Right lobe of liver (tissue), 6 donors: ENCODE data around the gene GATA2. TPM values are rescaled to one million over a fixed set of nuclear protein-coding genes. Genes with fewer than 3 reads are reported as not detected.

Experiments used
- ATAC-seq, 4 donors: fragments of 200-7000 bp; cut with Tn5 transposase; one replicate each; pipeline ENCODE4 v1.9.1; 2020; ENCODE audit warnings: mild to moderate bottlenecking in 4 of 4, moderate library complexity in 4 of 4
- DNase-seq, 3 donors: peaks; one replicate each; pipeline ENCODE4 v3.0.0-alpha.2; 2020
- H3K27ac ChIP-seq, 3 donors: fragments of 200-600 bp; one replicate each; pipeline ENCODE4 v1.8.0; 2022
- H3K27me3 ChIP-seq, 2 donors: fragments of 200-600 bp; one replicate each; pipeline ENCODE4 v1.8.0; 2022
- H3K36me3 ChIP-seq, 4 donors: fragments of 200-600 bp; sonication (generic) in 1 of 4; one replicate each; pipeline versions ENCODE4 v1.5.1 to v1.8.0; 2017 to 2022; ENCODE audit warnings: control low read depth in 1 of 4
- H3K4me1 ChIP-seq, 4 donors: fragments of 200-600 bp; sonication (generic) in 1 of 4; one replicate each; pipeline versions ENCODE4 v1.5.1 to v1.8.0; 2017 to 2022; ENCODE audit warnings: control low read depth in 1 of 4
- H3K4me3 ChIP-seq, 3 donors: fragments of 200-600 bp; one replicate each; pipeline ENCODE4 v1.8.0; 2022
- H3K9me3 ChIP-seq, 4 donors: fragments of 200-600 bp; sonication (generic) in 1 of 4; one replicate each; pipeline versions ENCODE4 v1.5.1 to v1.8.0; 2017 to 2022; ENCODE audit warnings: control low read depth in 1 of 4
- CTCF ChIP-seq, 4 donors: fragments of 200-600 bp in 3 of 4; fragments of 450-650 bp in 1 of 4; IDR thresholded peaks; one replicate each; pipeline versions ENCODE4 v1.5.1 to v1.8.0; 2016 to 2022; ENCODE audit warnings: antibody characterized with exemption in 4 of 4, mild to moderate bottlenecking in 2 of 4
- POLR2A ChIP-seq: fragments of 450-650 bp; IDR thresholded peaks from one replicate; pipeline ENCODE4 v1.6.1; 2017; ENCODE audit warnings: antibody characterized with exemption, mild to moderate bottlenecking
- WGBS: methylation state at CpG from one replicate; pipeline ENCODE4 v1.1.6; 2018; ENCODE audit warnings: low coverage, low lambda C conversion rate; ENCODE audit not compliant: insufficient coverage; ENCODE audit errors: missing lambda C conversion rate; 5-methylcytosine and 5-hydroxymethylcytosine counted together
- intact Hi-C, 2 donors: fragments of 100-400 bp; cut with DNase I; formaldehyde crosslinking; loops; one replicate each; pipeline versions ENCODE4 v1.11.2 to v1.14.1; 2022
- total RNA-seq, 6 experiments: library from RNA; depleted of rRNA in 2 of 6; stranded (reverse); fragments of >200 nt in 2 of 6; fragmentation: NEBNext Ultra II Directional in 3 of 6; extraction: Animal tissue kit (Norgen Biotek cat#: 25700) in 3 of 6; gene quantifications; one replicate each; pipeline versions ENCODE4 v1.1.0 to v1.2.4, GENCODE V29; 2016 to 2023
- donor health status: DM: no; HTN: yes; CAD: no.
- donor health status: DM: no; HTN: no; CAD: no.
- donor health status: DM: no; HTN: no; CAD: no.
- donor health status: DM: no; HTN: yes; CAD: no.
- donor health status: DM: no; HTN: yes; CAD: no.

GATA2 gene
- total RNA-seq, 6 experiments from 2014 or later = 0.60 to 1.3 (median 0.76) TPM

DNA sequence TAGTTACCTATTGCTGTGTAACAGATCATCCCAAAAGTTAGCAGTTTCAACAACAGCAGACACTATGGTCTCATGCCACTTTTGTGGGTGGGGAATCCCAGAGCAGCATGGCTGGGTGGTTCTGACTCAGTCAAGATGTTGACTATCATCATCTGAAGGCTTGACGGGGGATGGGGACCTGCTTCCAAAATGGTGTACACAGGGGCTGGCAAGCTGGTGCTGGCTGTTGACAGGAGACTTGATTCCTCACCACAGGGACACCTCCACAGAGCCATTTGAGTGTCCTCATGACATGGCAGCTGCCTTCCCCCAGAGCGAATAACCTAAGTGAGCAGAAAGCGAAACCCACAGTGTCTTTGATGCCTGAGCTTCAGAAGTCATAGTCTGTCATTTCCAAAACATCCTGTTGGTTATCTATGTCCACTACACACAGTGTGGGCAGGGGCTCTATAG is 45.4 kb downstream of the GATA2 start:
- H3K36me3 ChIP-seq = no peaks in the 10 kb centered on the region
- intact Hi-C loops = no loop called here
- TF ChIP-seq CTCF (IDR thresholded peaks at IDR 0.05) = no peak
- TF ChIP-seq POLR2A = no peak
- H3K27ac ChIP-seq = no peak overlapping the region
- no peaks in the 10 kb centered on the region for H3K9me3 ChIP-seq
- no peaks in the 10 kb centered on the region for H3K4me1 ChIP-seq
- H3K4me3 ChIP-seq = no peak overlapping the region
- no peak for DNase-seq
- H3K27me3 ChIP-seq = no peaks in the 10 kb centered on the region
- no peak for ATAC-seq
- WGBS = no CpG with 5 or more reads among the region's 3 CpGs

DNA sequence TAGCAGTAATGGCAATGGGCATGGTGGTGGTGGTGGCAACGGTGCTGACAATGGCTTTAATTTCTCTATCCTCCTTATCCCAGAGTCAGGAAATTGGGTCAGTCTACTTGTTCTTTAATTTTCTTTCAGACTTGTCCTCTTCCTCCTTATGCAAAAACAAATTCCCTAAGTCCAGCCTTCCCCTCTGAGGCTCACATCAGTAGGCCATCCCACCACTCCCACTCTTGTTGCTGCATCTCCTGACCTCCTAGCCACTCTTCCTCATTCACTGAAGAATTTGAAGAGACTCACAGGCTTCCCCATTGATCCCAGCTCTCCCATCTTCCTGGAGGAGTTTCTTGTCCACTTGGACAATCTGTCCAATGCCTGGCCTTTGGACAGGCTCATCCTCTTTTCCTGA is 46.2 kb downstream of the GATA2 start:
- Histone ChIP-seq H3K36me3 (no peaks in the 10 kb centered on the region), H3K9me3 (no peaks in the 10 kb centered on the region), H3K27ac (no peak overlapping the region), H3K27me3 (no peaks in the 10 kb centered on the region), H3K4me3 (no peak overlapping the region), H3K4me1 (no peaks in the 10 kb centered on the region)
- WGBS = 64% methylated on average over 1 of the region's 1 CpG
- DNase-seq = no peak
- intact Hi-C loops = no loop called here
- TF ChIP-seq CTCF (IDR thresholded peaks at IDR 0.05) = no peak
- no peak for TF ChIP-seq POLR2A
- no peak for ATAC-seq

DNA sequence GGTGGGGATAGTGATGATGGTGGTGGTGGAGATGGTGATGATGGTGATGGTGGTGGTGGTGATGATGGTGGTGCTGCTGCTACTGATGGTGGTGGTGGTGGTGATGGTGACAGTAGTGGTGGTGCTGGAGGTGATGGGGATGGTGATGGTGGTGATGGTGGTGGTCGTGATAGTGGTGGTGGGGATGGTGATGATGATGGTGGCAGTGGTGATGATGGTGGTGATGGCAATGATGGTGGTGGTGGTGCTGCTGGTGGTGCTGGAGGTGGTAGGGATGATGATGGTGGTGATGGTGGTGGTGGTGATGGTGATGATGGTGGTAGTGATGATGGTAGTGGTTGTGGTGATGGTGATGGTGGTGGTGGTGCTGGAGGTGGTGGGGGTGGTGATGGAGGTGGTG is 47.6 kb downstream of the GATA2 start:
- Histone ChIP-seq H3K36me3 (no peaks in the 10 kb centered on the region), H3K4me1 (no peaks in the 10 kb centered on the region), H3K27me3 (no peaks in the 10 kb centered on the region), H3K9me3 (no peaks in the 10 kb centered on the region), H3K4me3 (no peak overlapping the region), H3K27ac (no peak overlapping the region)
- DNase-seq = no peak
- ATAC-seq = no peak
- intact Hi-C loops = no loop called here
- TF ChIP-seq CTCF (IDR thresholded peaks at IDR 0.05) (no peak), POLR2A (no peak)
- 76% methylated on average over 1 of the region's 1 CpG for WGBS

GRCh38 chr3:128443771-128444170 is 49.2 kb downstream of the GATA2 start:
- Histone ChIP-seq H3K27ac (no peak overlapping the region), H3K9me3 (no peaks in the 10 kb centered on the region), H3K27me3 (no peaks in the 10 kb centered on the region), H3K36me3 (no peaks in the 10 kb centered on the region), H3K4me3 (no peak overlapping the region), H3K4me1 (no peaks in the 10 kb centered on the region)
- 30% methylated on average over 2 of the region's 3 CpGs for WGBS
- ATAC-seq = no peak
- intact Hi-C loops = no loop called here
- no peak for TF ChIP-seq POLR2A
- TF ChIP-seq CTCF (IDR thresholded peaks at IDR 0.05) = no peak
- no peak for DNase-seq

DNA sequence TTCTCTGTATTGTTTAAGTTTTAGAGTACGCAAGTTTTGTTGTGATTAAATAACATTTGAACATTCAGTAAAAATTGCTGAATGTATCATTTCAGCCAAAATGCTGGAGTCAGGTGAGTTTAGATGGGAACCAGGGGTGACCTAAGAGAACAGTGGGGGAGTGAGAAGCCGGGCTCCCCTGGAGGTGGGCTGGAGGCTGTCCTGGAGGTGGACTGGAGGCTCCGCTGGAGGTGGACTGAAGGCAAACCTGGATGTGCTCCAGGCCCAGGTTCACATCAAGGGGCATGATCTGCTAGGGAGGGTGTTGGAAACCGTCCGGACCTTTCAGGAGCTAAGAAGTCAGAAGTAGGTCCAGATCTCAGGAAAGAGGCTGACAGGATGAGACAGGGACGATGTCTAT is 50.1 kb downstream of the GATA2 start:
- H3K27me3 ChIP-seq = no peaks in the 10 kb centered on the region
- H3K27ac ChIP-seq = no peak overlapping the region
- DNase-seq (no peak), ATAC-seq (no peak)
- intact Hi-C loops = no loop called here
- H3K36me3 ChIP-seq = no peaks in the 10 kb centered on the region
- no peaks in the 10 kb centered on the region for H3K4me1 ChIP-seq
- WGBS = 72% methylated on average over 6 of the region's 6 CpGs
- H3K4me3 ChIP-seq = no peak overlapping the region
- TF ChIP-seq POLR2A (no peak), CTCF (IDR thresholded peaks at IDR 0.05) (no peak)
- H3K9me3 ChIP-seq = no peaks in the 10 kb centered on the region
